NCI-H2081 treated with DMSO at 0.1 percent for 48 hours (cell line): ENCODE measurements around the gene ATP9A.

Source experiments
- DNase-seq: peaks from one replicate; lab custom pipeline; 2025; lab: John Stamatoyannopoulos, UW

Gene ATP9A

DNA sequence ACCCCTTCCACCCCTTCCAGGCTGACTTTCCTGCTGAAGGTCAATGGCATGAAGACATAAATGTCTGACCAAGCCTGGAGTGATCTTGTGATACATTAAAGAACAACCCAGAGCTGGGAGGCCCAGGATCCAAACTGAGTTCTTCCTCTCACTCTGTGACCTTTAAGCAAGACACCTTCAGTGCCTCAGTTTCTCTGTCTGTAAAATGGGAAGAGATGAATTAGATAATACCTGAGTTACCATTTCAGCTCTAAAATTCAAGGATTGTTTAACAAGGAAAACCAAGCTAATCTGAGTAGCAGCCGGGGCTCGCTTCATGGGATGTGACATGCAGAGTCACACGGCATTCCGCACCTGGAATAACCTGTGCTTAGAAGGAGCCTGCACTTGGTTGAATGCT, 218.7 kb downstream of the ATP9A start:
- DNase-seq: no peak

- DNase-seq: no peak
These were observed 220.2 kb downstream of the ATP9A start for GRCh38 chr20:51547951-51548350.
